GM12865 (cell line): ENCODE data around the gene TRMT10C.

Source experiments
- DNase-seq: peaks from one replicate; pipeline ENCODE4 v3.0.0; 2010; ENCODE audit warnings: low read depth
- H3K4me3 ChIP-seq: 2 replicates; pipeline ENCODE4 v1.5.1; 2011; ENCODE audit warnings: mild to moderate bottlenecking, low read depth, low read length, control low read depth
- TF ChIP-seq, protein P1 (sequence below): IDR thresholded peaks from 2 replicates; pipeline ENCODE4 v1.5.1; 2011; ENCODE audit warnings: low read length, control low read depth, low read depth, inconsistent platforms; ENCODE audit not compliant: insufficient read depth; ENCODE audit errors: missing control alignments

Gene TRMT10C

DNA sequence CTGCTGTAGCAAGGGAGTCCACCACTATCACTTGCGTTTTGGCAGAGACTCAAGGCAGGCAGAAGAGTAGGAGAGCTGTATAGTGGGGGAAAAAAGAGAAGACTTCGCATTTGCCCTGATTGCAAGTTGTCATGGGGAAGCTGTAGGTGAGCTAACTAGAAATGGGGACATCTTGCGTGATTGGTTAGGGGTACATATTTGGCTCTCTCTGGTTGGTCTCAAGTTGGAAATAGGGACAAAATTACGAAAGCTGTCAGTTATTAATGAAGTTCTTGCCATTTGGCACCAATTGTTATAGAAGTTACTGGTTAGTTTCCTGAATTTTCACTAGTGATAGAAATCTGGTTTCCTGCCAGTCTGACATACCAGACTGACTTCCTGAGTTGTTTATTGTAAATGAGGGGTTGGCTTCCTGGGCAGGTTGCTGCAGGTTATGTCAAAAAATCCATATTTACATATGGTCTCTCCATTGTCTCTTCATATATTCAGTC lies 40.4 kb upstream of the TRMT10C start:
- no peak overlapping the region for H3K4me3 ChIP-seq
- no peak for DNase-seq
- TF ChIP-seq, protein P1, sequence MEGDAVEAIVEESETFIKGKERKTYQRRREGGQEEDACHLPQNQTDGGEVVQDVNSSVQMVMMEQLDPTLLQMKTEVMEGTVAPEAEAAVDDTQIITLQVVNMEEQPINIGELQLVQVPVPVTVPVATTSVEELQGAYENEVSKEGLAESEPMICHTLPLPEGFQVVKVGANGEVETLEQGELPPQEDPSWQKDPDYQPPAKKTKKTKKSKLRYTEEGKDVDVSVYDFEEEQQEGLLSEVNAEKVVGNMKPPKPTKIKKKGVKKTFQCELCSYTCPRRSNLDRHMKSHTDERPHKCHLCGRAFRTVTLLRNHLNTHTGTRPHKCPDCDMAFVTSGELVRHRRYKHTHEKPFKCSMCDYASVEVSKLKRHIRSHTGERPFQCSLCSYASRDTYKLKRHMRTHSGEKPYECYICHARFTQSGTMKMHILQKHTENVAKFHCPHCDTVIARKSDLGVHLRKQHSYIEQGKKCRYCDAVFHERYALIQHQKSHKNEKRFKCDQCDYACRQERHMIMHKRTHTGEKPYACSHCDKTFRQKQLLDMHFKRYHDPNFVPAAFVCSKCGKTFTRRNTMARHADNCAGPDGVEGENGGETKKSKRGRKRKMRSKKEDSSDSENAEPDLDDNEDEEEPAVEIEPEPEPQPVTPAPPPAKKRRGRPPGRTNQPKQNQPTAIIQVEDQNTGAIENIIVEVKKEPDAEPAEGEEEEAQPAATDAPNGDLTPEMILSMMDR, result no peak

DNA sequence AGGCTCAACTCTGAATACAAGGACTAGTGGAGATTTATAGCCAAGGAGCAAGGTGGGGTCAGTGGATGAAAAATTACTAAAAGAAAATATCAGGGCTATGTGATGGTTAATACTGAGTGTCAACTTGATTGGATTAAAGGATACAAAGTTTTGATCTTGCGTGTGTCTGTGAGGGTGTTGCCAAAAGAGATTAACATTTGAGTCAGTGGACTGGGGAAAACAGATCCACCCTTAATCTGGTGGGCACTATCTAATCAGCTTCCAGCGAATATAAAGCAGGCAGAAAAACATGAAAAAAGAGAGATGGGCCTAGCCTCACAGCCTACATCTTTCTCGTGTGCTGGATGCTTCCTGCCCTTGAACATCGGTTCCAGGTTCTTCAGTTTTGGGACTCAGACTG lies 34.2 kb upstream of the TRMT10C start:
- TF ChIP-seq, protein P1, result no peak
- H3K4me3 ChIP-seq, result no peak overlapping the region
- no peak for DNase-seq

DNA sequence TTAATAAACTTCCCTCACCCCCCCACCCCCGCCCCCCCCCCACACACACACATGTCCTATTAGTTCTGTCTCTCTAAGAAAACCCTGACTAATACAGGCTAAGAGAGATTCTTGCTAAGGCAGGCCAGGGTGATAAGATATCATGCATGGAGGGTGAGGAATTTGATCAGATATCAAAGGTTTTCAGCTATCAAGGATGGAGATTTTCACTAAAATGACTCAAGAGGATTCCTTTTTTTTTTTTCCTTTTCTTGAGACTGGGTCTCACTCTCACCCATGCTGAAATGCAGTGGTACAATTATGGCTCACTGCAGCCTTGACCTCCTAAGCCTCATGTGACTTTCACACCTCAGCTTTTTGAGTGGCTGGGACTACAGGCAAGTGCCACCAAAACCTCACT lies 33.8 kb upstream of the TRMT10C start:
- DNase-seq, result no peak
- TF ChIP-seq, protein P1, result no peak
- no peak overlapping the region for H3K4me3 ChIP-seq

DNA sequence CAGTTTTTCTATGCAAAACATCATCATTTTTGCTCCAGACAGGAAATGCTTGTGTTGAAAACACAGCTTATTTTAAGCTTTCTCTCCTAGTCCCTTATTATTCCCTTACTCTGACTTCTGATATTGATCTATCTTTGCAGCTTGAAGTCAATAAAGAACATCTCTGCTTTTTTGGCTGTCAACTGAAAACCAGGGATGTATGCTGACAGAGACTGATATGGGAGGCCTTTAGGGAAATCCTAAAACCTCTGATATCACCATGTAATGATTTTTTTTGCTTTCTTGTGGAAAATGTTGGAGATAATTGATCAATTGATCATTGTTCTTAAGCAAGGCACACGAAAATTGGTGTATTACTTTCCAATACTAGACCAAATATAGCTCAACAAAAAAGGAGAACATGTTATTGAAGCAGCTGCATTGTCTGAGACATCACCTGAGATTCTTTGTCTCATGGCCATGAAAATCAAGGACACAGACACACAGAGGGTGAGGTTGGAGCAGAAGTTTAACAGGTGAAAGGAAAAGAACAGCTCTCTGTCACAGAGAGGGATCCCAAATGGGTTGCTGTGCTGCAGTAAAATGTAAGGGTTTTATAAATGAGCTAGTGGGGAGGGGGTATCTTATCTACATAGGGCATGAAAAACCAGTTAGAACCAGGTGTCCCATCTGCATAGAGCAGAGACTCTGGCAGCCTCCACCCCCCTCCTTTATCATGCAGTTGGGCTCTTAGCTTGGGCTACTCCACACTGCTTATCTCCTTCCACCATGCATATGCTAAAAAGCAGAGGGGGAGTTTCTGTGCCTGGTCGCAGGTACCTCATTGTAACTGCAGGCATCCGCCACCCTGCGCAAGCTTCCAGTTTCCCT lies 31.6 kb upstream of the TRMT10C start:
- H3K4me3 ChIP-seq, result no peak overlapping the region
- no peak for DNase-seq
- TF ChIP-seq, protein P1, result no peak

DNA sequence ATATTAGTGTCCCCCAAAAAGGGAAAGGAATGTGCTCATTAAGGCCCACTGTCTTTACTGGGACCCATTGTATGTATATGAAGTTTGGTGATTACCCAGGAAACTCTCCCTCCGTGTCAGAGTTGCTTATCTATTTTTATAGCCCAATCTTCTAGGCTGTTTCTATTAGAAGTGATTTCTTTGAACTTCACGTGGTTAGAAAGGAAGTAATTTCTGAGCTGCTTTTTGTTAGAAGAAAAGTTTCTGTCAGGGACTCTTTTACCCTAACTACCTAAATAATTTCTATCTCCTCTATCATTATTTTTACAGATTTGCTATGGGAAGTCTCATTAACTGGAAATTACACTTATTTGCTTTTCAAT lies 31.0 kb upstream of the TRMT10C start:
- no peak for DNase-seq
- TF ChIP-seq, protein P1, result no peak
- no peak overlapping the region for H3K4me3 ChIP-seq

DNA sequence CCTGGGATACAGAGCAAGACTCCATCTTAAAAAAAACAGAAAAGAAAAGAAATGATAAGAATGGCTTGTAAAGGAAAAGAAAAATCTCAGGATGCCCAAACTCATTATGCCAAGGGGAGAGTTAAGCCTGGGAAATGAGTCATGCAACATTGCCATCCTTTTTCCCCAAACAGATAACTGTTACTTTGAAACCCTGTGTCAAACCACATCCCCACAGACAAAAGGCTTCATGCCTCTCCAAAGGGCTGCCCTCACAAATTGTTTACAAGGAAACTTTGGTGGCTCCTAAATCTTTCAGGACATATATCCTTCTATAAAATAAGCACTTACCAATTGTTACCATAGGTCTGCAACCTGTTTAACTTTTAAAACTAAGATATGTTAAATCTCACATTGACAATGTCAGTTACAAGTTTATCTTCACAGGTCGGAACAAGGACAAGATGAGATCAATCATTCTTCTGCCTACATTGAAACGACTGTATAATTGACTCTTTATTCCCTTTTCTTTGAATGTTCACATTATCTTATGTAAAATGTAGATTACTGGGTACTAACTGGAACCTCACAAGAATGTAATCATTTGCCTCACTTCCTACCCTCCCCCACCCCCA lies 30.1 kb upstream of the TRMT10C start:
- no peak for DNase-seq
- TF ChIP-seq, protein P1, result no peak
- H3K4me3 ChIP-seq, result no peak overlapping the region
